Loucy (cell line): ENCODE measurements around the gene SERPINA9.
"Not testable (repeated sequence)": the region's sequence is repeated elsewhere in the genome, so short reads cannot be mapped to it uniquely, and the experiment has no call there.

Experiments used
- CTCF ChIP-seq: fragments of 200-600 bp; sonication (generic); conservative IDR thresholded peaks from 2 replicates; pipeline ENCODE4 v1.5.1; 2014; ENCODE audit warnings: mild to moderate bottlenecking, antibody characterized with exemption, low read length
- EZH2phosphoT487 ChIP-seq: fragments of 200-600 bp; IDR thresholded peaks from 2 replicates; pipeline ENCODE4 v1.6.1; 2018; ENCODE audit warnings: antibody characterized with exemption, mild to moderate bottlenecking, moderate library complexity, borderline replicate concordance

GRCh38 chr14:94482132-94483070, 6.4 kb upstream of the SERPINA9 start:
- not testable (repeated sequence) for TF ChIP-seq CTCF, EZH2phosphoT487
